ENCODE data around the gene SH3TC1.

The SH3TC1 gene

DNA sequence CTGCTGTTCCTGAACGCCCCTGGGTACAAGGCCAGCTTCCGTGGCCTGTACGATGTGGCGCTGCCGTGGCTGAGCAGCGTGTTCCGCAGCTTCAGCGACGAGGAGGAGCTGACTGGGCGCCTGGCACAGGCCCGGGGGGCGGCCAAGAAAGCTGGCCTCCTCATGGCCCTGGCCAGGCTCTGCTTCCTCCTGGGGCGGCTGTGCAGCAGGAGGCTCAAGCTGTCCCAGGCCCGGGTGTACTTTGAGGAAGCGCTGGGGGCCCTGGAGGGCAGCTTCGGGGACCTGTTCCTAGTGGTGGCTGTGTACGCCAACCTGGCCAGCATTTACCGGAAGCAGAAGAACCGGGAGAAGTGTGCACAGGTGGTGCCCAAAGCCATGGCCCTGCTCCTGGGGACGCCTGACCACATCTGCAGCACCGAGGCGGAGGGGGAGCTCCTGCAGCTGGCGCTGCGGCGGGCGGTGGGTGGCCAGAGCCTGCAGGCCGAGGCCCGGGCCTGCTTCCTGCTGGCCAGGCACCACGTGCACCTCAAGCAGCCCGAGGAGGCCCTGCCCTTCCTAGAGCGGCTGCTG lies 28.2 kb downstream of the SH3TC1 start:
- H3K4me1 ChIP-seq (ENCODE audit: control insufficient read depth, insufficient read depth, low read length): peaks cover 27% of the 10 kb centered on the region
- H3K9me3 ChIP-seq (ENCODE audit: control insufficient read depth, insufficient read depth, low read depth, low read length): no peaks in the 10 kb centered on the region
- H3K36me3 ChIP-seq (ENCODE audit: control insufficient read depth, insufficient read depth, low read length): no peaks in the 10 kb centered on the region
- no peak overlapping the region for H3K4me3 ChIP-seq (ENCODE audit: low read depth, low read length)
- no peak overlapping the region for H3K9ac ChIP-seq (ENCODE audit: low read length)
- no peak overlapping the region for H3K27ac ChIP-seq (ENCODE audit: low read depth, low read length)
- H3K27me3 ChIP-seq (ENCODE audit: control insufficient read depth, insufficient read depth, low read length): no peaks in the 10 kb centered on the region

DNA sequence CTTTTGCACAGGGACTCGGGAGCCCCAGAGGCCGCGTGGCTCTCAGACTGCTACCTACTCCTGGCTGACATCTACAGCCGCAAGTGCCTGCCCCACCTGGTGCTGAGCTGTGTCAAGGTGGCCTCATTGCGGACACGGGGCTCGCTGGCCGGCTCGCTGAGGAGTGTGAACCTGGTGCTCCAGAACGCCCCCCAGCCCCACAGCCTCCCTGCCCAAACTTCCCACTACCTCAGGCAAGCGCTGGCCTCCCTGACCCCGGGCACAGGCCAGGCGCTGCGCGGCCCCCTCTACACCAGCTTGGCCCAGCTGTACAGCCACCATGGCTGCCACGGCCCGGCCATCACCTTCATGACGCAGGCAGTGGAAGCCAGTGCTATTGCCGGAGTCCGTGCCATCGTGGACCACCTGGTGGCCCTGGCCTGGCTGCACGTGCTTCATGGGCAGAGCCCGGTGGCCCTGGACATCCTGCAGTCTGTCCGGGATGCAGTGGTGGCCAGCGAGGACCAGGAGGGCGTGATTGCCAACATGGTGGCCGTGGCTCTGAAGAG lies 28.8 kb downstream of the SH3TC1 start:
- Histone ChIP-seq H3K4me1 (ENCODE audit: control insufficient read depth, insufficient read depth, low read length) (peaks cover 27% of the 10 kb centered on the region), H3K9me3 (ENCODE audit: control insufficient read depth, insufficient read depth, low read depth, low read length) (no peaks in the 10 kb centered on the region), H3K4me3 (ENCODE audit: low read depth, low read length) (no peak overlapping the region), H3K36me3 (ENCODE audit: control insufficient read depth, insufficient read depth, low read length) (no peaks in the 10 kb centered on the region), H3K27me3 (ENCODE audit: control insufficient read depth, insufficient read depth, low read length) (no peaks in the 10 kb centered on the region), H3K9ac (ENCODE audit: low read length) (no peak overlapping the region), H3K27ac (ENCODE audit: low read depth, low read length) (no peak overlapping the region)

DNA sequence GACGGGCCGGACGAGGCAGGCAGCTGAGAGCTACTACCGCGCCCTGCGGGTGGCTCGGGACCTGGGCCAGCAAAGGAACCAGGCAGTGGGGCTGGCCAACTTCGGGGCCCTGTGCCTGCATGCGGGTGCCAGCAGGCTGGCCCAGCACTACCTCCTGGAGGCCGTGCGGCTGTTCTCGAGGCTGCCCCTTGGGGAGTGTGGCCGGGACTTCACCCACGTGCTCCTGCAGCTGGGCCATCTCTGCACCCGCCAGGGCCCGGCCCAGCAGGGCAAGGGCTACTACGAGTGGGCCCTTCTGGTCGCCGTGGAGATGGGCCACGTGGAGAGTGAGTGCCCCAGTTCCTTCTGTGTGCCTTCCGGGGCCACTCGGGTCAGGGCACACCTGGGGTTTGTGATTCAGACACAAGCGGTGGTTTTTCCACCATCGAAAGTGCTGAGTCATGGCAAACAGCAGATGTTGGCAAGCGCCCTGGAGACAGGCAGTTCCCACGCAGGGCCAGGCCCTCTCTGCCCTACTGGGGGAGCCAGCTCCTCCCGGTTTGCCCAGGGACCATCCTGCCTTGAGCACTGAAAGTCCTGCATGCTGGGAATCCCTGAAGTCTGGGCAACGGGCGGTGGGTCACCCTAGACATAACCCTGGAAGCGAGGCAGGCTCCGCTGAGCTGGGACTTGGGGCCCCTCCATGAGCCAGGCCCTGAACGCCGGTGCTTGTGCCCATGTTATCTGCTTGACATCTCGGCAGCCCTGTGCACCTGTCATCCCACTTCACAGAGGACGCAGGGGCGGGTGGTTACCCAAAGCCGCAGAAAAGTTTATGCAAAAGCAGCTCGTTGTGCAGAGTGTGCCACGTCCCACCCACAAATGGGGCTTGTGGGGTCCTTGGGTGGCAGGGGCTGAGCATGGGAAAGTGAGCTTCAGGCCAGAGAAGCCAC lies 29.5 kb downstream of the SH3TC1 start:
- no peaks in the 10 kb centered on the region for H3K27me3 ChIP-seq (ENCODE audit: control insufficient read depth, insufficient read depth, low read length)
- no peak overlapping the region for H3K27ac ChIP-seq (ENCODE audit: low read depth, low read length)
- H3K9ac ChIP-seq (ENCODE audit: low read length): no peak overlapping the region
- no peak overlapping the region for H3K4me3 ChIP-seq (ENCODE audit: low read depth, low read length)
- H3K4me1 ChIP-seq (ENCODE audit: control insufficient read depth, insufficient read depth, low read length): peaks cover 27% of the 10 kb centered on the region
- H3K9me3 ChIP-seq (ENCODE audit: control insufficient read depth, insufficient read depth, low read depth, low read length): no peaks in the 10 kb centered on the region
- no peaks in the 10 kb centered on the region for H3K36me3 ChIP-seq (ENCODE audit: control insufficient read depth, insufficient read depth, low read length)

DNA sequence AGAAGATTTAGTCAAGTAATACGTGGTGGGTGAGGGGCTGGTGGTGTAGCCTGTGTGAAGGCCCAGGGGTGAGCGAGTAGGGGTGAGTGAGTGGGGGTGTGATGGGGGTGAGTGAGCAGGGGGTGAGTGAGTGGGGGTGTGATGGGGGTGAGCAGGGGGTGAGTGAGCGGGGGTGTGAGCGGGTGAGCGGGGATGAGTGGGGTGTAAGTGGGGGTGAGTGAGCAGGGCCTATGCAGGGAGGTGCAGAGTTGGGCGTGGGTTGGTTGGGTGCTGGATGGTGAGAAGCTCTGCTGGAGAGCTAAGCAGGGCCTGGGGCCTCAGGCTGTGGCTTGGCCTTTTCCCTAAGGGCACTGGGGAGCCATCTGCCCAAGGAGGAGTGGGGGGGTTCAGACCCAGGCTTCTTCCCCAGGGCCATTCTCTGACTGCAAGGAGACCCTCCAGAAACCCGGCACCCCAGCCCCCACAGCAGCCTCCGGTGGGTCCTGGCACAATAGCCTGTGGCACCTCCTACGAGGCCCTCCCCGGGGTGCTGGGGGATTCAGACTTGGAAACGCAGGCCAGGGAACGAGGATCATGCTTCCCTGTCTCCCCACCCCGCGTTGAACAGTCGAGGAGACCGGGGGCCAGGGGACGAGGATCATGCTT lies 30.4 kb downstream of the SH3TC1 start:
- Histone ChIP-seq H3K9ac (ENCODE audit: low read length) (no peak overlapping the region), H3K27me3 (ENCODE audit: control insufficient read depth, insufficient read depth, low read length) (no peaks in the 10 kb centered on the region), H3K4me3 (ENCODE audit: low read depth, low read length) (no peak overlapping the region), H3K9me3 (ENCODE audit: control insufficient read depth, insufficient read depth, low read depth, low read length) (no peaks in the 10 kb centered on the region), H3K4me1 (ENCODE audit: control insufficient read depth, insufficient read depth, low read length) (peaks cover 27% of the 10 kb centered on the region), H3K27ac (ENCODE audit: low read depth, low read length) (no peak overlapping the region), H3K36me3 (ENCODE audit: control insufficient read depth, insufficient read depth, low read length) (no peaks in the 10 kb centered on the region)

DNA sequence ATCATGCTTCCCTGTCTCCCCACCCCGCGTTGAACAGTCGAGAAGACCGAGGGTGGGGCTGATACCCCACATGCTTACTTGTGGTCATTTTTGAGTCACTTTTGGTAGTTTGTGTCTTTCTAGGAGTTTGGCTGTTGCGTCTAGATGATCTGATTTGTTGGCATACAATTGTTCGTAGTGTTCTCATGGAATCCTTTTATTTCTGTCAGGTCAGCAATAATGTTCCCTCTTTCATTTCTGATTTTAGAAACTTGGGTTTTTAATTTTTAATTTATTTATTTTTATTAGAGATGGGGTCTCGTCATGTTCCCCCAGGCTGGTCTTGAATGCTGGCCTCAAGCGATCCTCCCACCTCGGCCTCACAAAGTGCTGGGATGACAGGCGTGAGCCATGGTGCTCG lies 30.9 kb downstream of the SH3TC1 start:
- H3K9me3 ChIP-seq (ENCODE audit: control insufficient read depth, insufficient read depth, low read depth, low read length): no peaks in the 10 kb centered on the region
- H3K4me3 ChIP-seq (ENCODE audit: low read depth, low read length): no peak overlapping the region
- H3K27me3 ChIP-seq (ENCODE audit: control insufficient read depth, insufficient read depth, low read length): no peaks in the 10 kb centered on the region
- no peak overlapping the region for H3K9ac ChIP-seq (ENCODE audit: low read length)
- no peak overlapping the region for H3K27ac ChIP-seq (ENCODE audit: low read depth, low read length)
- peaks cover 24% of the 10 kb centered on the region for H3K4me1 ChIP-seq (ENCODE audit: control insufficient read depth, insufficient read depth, low read length)
- H3K36me3 ChIP-seq (ENCODE audit: control insufficient read depth, insufficient read depth, low read length): no peaks in the 10 kb centered on the region

DNA sequence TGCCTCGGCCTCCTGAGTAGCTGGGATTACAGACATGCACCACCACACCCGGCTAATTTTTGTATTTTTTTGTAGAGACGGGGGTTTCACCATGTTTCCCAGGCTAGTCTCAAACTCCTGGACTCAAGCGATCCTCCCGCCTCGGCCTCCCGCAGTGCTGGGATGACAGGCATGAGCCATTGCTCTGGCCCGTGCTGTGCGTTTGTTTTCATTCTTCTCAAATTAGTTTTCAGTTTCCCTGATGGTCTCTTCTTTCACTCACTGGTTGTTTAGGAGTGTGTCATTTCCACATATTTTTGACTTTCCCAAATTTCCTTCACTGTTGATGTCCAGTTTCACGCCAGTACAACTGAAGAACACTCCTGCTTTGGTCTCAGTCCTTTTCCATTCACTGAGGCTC lies 31.8 kb downstream of the SH3TC1 start:
- no peak overlapping the region for H3K27ac ChIP-seq (ENCODE audit: low read depth, low read length)
- no peaks in the 10 kb centered on the region for H3K36me3 ChIP-seq (ENCODE audit: control insufficient read depth, insufficient read depth, low read length)
- no peak overlapping the region for H3K9ac ChIP-seq (ENCODE audit: low read length)
- H3K4me1 ChIP-seq (ENCODE audit: control insufficient read depth, insufficient read depth, low read length): peaks cover 15% of the 10 kb centered on the region
- no peak overlapping the region for H3K4me3 ChIP-seq (ENCODE audit: low read depth, low read length)
- H3K27me3 ChIP-seq (ENCODE audit: control insufficient read depth, insufficient read depth, low read length): no peaks in the 10 kb centered on the region
- no peaks in the 10 kb centered on the region for H3K9me3 ChIP-seq (ENCODE audit: control insufficient read depth, insufficient read depth, low read depth, low read length)

DNA sequence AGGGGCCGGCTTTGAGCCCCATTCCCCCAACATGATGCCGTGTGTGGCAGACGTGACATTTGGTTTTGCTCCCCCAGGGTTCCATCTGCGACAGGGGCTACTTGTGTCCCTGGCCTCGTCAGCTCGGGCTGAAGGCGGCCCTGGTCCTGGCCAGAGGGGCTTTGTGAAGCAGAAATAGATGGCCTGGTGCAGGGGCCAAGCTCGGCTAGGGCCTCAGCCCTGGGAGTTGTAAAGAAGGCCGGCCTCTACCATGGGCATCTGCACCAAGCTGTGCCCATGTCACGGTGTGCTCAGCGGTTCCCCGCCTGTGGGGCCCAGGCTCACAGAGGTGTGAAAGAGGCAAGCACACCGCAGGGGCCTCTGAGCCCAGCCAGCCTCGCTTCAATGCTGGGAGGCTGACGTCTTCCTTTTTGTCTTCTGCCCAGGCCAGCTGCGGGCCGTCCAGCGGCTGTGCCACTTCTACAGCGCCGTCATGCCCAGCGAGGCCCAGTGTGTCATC lies 32.5 kb downstream of the SH3TC1 start:
- no peaks in the 10 kb centered on the region for H3K9me3 ChIP-seq (ENCODE audit: control insufficient read depth, insufficient read depth, low read depth, low read length)
- H3K9ac ChIP-seq (ENCODE audit: low read length): no peak overlapping the region
- no peaks in the 10 kb centered on the region for H3K36me3 ChIP-seq (ENCODE audit: control insufficient read depth, insufficient read depth, low read length)
- H3K27me3 ChIP-seq (ENCODE audit: control insufficient read depth, insufficient read depth, low read length): no peaks in the 10 kb centered on the region
- peaks cover 8% of the 10 kb centered on the region for H3K4me1 ChIP-seq (ENCODE audit: control insufficient read depth, insufficient read depth, low read length)
- H3K4me3 ChIP-seq (ENCODE audit: low read depth, low read length): no peak overlapping the region
- H3K27ac ChIP-seq (ENCODE audit: low read depth, low read length): no peak overlapping the region

DNA sequence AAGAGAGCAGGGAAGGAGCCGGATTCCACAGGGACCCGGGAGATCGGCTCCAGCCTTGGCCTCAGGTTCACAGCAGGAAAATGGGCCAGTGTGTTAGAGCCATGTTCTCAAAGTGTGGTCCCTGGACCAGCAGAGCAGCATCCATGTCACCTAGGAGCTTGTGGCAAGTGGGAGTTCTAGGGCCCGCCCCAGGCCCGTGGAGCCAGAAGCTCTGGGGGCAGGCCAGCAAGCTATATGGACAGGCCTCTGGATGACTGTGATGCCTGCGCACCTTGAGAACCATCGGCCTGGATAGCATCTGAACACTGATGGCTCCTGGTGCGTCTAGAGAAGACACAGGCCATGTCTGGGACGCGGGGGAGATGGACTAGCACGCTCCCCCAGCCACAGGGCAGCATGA lies 33.7 kb downstream of the SH3TC1 start:
- no peak overlapping the region for H3K4me3 ChIP-seq (ENCODE audit: low read depth, low read length)
- peaks cover 4% of the 10 kb centered on the region; the same call in 1 of the 2 replicates for H3K4me1 ChIP-seq (ENCODE audit: control insufficient read depth, insufficient read depth, low read length)
- no peaks in the 10 kb centered on the region for H3K36me3 ChIP-seq (ENCODE audit: control insufficient read depth, insufficient read depth, low read length)

DNA sequence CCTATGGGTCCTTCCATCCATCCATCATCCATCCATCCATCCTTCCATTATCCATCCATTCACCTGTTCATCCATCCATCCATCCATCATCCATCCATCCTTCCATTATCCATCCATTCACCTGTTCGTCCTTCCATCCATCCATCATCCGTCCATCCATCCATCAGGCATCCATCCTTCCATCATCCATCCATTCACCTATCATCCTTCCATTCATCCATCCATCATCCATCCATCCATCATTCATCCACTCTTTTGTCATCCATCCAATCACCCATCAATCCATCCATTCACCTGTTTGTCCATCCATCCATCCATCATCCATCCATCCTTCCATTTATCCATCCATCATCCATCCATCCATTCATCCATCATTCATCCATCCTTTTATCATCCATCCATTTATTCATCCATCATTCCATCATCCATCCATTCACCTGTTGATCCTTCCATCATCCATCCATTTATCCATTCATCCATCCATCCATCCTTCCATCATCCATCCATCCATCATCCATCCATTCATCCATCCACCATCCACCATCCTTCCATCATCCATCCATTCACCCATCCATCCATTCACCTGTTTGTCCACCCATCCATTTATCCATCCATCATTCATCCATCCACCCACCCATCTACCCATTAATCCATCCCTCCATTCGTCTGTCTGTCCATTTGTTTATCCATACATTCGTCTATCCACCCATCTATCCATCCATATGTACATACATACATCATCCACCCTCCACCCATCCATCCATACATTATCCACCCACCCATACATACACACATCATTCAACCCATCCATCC lies 34.8 kb downstream of the SH3TC1 start:
- Histone ChIP-seq H3K9ac (ENCODE audit: low read length) (no peak overlapping the region), H3K27me3 (ENCODE audit: control insufficient read depth, insufficient read depth, low read length) (no peaks in the 10 kb centered on the region), H3K27ac (ENCODE audit: low read depth, low read length) (no peak overlapping the region), H3K9me3 (ENCODE audit: control insufficient read depth, insufficient read depth, low read depth, low read length) (no peaks in the 10 kb centered on the region), H3K36me3 (ENCODE audit: control insufficient read depth, insufficient read depth, low read length) (no peaks in the 10 kb centered on the region), H3K4me3 (ENCODE audit: low read depth, low read length) (no peak overlapping the region), H3K4me1 (ENCODE audit: control insufficient read depth, insufficient read depth, low read length) (peaks cover 4% of the 10 kb centered on the region)

More for the DNA sequence above, 33.7 kb downstream of the SH3TC1 start:
- Histone ChIP-seq H3K9me3 (ENCODE audit: control insufficient read depth, insufficient read depth, low read depth, low read length) (no peaks in the 10 kb centered on the region), H3K9ac (ENCODE audit: low read length) (no peak overlapping the region), H3K27ac (ENCODE audit: low read depth, low read length) (no peak overlapping the region), H3K27me3 (ENCODE audit: control insufficient read depth, insufficient read depth, low read length) (no peaks in the 10 kb centered on the region)

DNA sequence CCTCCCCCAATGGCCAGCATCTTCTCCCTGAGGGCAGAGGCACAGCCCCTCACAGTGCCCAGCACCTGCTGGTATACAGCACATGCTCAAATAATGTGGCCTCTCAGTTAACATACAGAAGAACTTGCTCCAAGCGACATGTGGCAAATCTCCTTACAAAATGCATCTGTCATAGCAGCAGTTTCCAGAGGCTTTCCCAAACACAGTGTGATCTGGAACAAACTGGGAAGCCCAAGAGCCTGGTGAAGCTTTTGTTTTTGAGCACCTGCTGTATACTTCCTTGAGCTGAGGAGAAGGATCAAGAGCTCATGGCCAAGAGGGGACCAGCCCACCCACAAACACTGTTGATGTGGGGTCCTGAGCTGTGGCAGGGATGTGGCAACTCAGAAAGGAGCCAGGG lies 35.6 kb downstream of the SH3TC1 start:
- Histone ChIP-seq H3K4me1 (ENCODE audit: control insufficient read depth, insufficient read depth, low read length) (peaks cover 7% of the 10 kb centered on the region), H3K36me3 (ENCODE audit: control insufficient read depth, insufficient read depth, low read length) (no peaks in the 10 kb centered on the region), H3K27ac (ENCODE audit: low read depth, low read length) (no peak overlapping the region), H3K27me3 (ENCODE audit: control insufficient read depth, insufficient read depth, low read length) (no peaks in the 10 kb centered on the region), H3K9ac (ENCODE audit: low read length) (no peak overlapping the region), H3K4me3 (ENCODE audit: low read depth, low read length) (no peak overlapping the region), H3K9me3 (ENCODE audit: control insufficient read depth, insufficient read depth, low read depth, low read length) (no peaks in the 10 kb centered on the region)

All from HUES6 (cell line).